HEK293 (cell line): ENCODE measurements around the gene LAMA1.

Experiments used
- EGR2 ChIP-seq: fragments of 450-650 bp; formaldehyde crosslinking; IDR thresholded peaks from 2 replicates; pipeline ENCODE4 v1.5.1; 2016; ENCODE audit warnings: low read depth, missing biosample characterization, missing genetic modification characterization
- HOXD13 ChIP-seq: sonication (generic); formaldehyde crosslinking; IDR thresholded peaks from 2 replicates; pipeline ENCODE4 v1.8.0; 2022; ENCODE audit warnings: missing genetic modification reagents, borderline replicate concordance
- KLF10 ChIP-seq: fragments of 450-650 bp; IDR thresholded peaks from 2 replicates; pipeline ENCODE4 v1.5.1; 2018; ENCODE audit warnings: missing biosample characterization, mild to moderate bottlenecking, missing genetic modification characterization
- PRDM2 ChIP-seq: fragments of 450-650 bp; formaldehyde crosslinking; IDR thresholded peaks from 2 replicates; pipeline ENCODE4 v1.5.1; 2016; ENCODE audit warnings: missing biosample characterization, missing genetic modification characterization, borderline replicate concordance
- ZFP37 ChIP-seq: fragments of 450-650 bp; formaldehyde crosslinking; IDR thresholded peaks from 2 replicates; pipeline ENCODE4 v1.5.1; 2016; ENCODE audit warnings: missing biosample characterization, missing genetic modification characterization
- ZNF112 ChIP-seq: fragments of 450-650 bp; formaldehyde crosslinking; IDR thresholded peaks from 2 replicates; pipeline ENCODE4 v1.5.0; 2017; ENCODE audit warnings: missing biosample characterization, missing genetic modification characterization
- ZNF133 ChIP-seq: fragments of 450-650 bp; formaldehyde crosslinking; IDR thresholded peaks from 2 replicates; pipeline ENCODE4 v1.5.1; 2016; ENCODE audit warnings: missing biosample characterization, missing genetic modification characterization
- ZNF157 ChIP-seq: fragments of 450-650 bp; formaldehyde crosslinking; IDR thresholded peaks from 2 replicates; pipeline ENCODE4 v1.5.1; 2016; ENCODE audit warnings: missing biosample characterization, missing genetic modification characterization
- ZNF175 ChIP-seq: fragments of 450-650 bp; formaldehyde crosslinking; IDR thresholded peaks from 2 replicates; pipeline ENCODE4 v1.5.1; 2016; ENCODE audit warnings: missing biosample characterization, missing genetic modification characterization
- ZNF335 ChIP-seq: fragments of 450-650 bp; formaldehyde crosslinking; conservative IDR thresholded peaks from 2 replicates; pipeline ENCODE4 v1.5.1; 2016; ENCODE audit warnings: missing biosample characterization, missing genetic modification characterization
- ZNF391 ChIP-seq: fragments of 450-650 bp; formaldehyde crosslinking; IDR thresholded peaks from 2 replicates; pipeline ENCODE4 v1.5.1; 2016; ENCODE audit warnings: low read depth, missing biosample characterization, missing genetic modification characterization, borderline replicate concordance
- ZNF426 ChIP-seq: fragments of 450-650 bp; formaldehyde crosslinking; IDR thresholded peaks from 2 replicates; pipeline ENCODE4 v1.5.1; 2017; ENCODE audit warnings: missing biosample characterization, missing genetic modification characterization, mild to moderate bottlenecking, inconsistent platforms, moderate library complexity
- ZNF488 ChIP-seq: fragments of 450-650 bp; formaldehyde crosslinking; IDR thresholded peaks from 2 replicates; pipeline ENCODE4 v1.5.1; 2016; ENCODE audit warnings: missing biosample characterization, missing genetic modification characterization
- ZNF560 ChIP-seq: fragments of 450-650 bp; formaldehyde crosslinking; IDR thresholded peaks from 2 replicates; pipeline ENCODE4 v1.5.1; 2017; ENCODE audit warnings: missing biosample characterization, missing genetic modification characterization, borderline replicate concordance
- ZNF623 ChIP-seq: fragments of 450-650 bp; formaldehyde crosslinking; IDR thresholded peaks from 2 replicates; pipeline ENCODE4 v1.5.1; 2016; ENCODE audit warnings: missing biosample characterization, missing genetic modification characterization
- ZNF777 ChIP-seq: fragments of 450-650 bp; formaldehyde crosslinking; IDR thresholded peaks from 2 replicates; pipeline ENCODE4 v1.5.1; 2017; ENCODE audit warnings: missing biosample characterization, missing genetic modification characterization, borderline replicate concordance
- TF ChIP-seq, protein P1 (sequence below): fragments of 450-650 bp; formaldehyde crosslinking; IDR thresholded peaks from 2 replicates; pipeline ENCODE4; 2016; ENCODE audit warnings: missing biosample characterization, missing genetic modification characterization
- TF ChIP-seq, protein P2 (sequence below): fragments of 450-650 bp; formaldehyde crosslinking; IDR thresholded peaks from 2 replicates; pipeline ENCODE4 v1.5.1; 2017; ENCODE audit warnings: missing biosample characterization, missing genetic modification characterization
- TF ChIP-seq, protein P3 (sequence below): fragments of 450-650 bp; formaldehyde crosslinking; IDR thresholded peaks from 2 replicates; pipeline ENCODE4 v1.5.1; 2016; ENCODE audit warnings: missing biosample characterization, missing genetic modification characterization
- TF ChIP-seq, protein P4 (sequence below): fragments of 450-650 bp; formaldehyde crosslinking; IDR thresholded peaks from 2 replicates; pipeline ENCODE4 v1.5.1; 2016; ENCODE audit warnings: missing biosample characterization, missing genetic modification characterization
- TF ChIP-seq, protein P5 (sequence below): fragments of 450-650 bp; formaldehyde crosslinking; conservative IDR thresholded peaks from 2 replicates; pipeline ENCODE4 v1.5.1; 2016; ENCODE audit warnings: low read depth, missing biosample characterization, missing genetic modification characterization

Gene LAMA1

DNA sequence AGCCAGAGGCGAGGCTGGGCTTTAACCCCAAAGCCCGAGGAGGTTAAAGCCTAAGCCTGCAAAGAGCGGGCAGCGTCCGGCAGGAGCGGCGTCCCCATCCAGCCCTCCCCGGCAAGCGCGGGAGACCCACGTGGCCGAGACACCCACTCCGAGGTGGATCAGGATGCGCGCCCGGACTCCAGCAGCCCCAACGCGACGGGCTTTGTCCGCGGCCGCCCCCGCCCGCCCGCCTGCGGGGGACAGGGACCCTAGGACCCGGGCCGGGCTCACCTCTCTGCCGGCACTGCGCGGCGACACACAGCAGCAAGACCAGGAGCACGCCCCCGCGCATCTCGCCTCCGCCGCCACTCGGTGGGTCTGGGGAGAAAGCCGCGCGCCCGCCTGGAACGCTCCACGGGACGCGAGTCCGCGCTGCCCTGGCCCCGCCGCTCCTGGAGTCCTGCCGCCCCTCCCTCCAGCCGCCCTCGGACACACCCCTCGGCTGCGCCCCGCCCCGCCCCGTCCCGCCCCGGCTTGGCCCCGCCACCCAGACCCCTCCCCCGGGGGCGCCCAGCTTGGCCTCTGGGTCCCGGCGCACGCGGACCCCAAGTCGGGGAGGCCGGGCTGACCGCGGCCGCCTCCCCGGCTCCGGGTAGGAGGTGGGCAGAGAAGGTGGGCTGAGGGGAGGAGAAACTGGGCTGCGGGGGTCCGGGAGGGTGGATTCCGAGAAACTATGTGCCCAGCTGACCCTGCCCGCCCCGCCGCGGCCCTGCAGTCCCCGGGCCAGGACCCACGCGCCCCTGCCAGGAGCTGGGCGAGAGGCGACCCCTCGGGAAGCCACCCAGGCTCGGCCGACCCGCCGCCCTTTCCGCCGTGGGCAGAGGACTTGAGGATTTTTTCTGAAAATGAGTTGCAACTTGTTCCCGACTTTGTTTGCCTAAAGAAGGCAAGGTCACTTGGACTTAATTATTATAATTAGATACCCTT, at the start of gene LAMA1 (continued):
- TF ChIP-seq PRDM2 (tag by site-specific recombination), result no peak
- no peak for TF ChIP-seq ZNF133 (tag by site-specific recombination)
- TF ChIP-seq ZNF777 (tag by site-specific recombination), result peak; percentile 47; the same call in 1 of the 2 replicates
- TF ChIP-seq, protein P1, sequence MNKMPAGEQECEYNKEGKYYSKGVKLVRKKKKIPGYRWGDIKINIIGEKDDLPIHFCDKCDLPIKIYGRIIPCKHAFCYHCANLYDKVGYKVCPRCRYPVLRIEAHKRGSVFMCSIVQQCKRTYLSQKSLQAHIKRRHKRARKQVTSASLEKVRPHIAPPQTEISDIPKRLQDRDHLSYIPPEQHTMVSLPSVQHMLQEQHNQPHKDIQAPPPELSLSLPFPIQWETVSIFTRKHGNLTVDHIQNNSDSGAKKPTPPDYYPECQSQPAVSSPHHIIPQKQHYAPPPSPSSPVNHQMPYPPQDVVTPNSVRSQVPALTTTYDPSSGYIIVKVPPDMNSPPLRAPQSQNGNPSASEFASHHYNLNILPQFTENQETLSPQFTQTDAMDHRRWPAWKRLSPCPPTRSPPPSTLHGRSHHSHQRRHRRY (tag by site-specific recombination), result no peak
- no peak for TF ChIP-seq ZNF391
- TF ChIP-seq ZFP37, result 0 out of 2 replicates have a peak, but pooled peaks have one; percentile 21
- TF ChIP-seq, protein P2, sequence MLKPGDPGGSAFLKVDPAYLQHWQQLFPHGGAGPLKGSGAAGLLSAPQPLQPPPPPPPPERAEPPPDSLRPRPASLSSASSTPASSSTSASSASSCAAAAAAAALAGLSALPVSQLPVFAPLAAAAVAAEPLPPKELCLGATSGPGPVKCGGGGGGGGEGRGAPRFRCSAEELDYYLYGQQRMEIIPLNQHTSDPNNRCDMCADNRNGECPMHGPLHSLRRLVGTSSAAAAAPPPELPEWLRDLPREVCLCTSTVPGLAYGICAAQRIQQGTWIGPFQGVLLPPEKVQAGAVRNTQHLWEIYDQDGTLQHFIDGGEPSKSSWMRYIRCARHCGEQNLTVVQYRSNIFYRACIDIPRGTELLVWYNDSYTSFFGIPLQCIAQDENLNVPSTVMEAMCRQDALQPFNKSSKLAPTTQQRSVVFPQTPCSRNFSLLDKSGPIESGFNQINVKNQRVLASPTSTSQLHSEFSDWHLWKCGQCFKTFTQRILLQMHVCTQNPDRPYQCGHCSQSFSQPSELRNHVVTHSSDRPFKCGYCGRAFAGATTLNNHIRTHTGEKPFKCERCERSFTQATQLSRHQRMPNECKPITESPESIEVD, result no peak
- TF ChIP-seq, protein P3, sequence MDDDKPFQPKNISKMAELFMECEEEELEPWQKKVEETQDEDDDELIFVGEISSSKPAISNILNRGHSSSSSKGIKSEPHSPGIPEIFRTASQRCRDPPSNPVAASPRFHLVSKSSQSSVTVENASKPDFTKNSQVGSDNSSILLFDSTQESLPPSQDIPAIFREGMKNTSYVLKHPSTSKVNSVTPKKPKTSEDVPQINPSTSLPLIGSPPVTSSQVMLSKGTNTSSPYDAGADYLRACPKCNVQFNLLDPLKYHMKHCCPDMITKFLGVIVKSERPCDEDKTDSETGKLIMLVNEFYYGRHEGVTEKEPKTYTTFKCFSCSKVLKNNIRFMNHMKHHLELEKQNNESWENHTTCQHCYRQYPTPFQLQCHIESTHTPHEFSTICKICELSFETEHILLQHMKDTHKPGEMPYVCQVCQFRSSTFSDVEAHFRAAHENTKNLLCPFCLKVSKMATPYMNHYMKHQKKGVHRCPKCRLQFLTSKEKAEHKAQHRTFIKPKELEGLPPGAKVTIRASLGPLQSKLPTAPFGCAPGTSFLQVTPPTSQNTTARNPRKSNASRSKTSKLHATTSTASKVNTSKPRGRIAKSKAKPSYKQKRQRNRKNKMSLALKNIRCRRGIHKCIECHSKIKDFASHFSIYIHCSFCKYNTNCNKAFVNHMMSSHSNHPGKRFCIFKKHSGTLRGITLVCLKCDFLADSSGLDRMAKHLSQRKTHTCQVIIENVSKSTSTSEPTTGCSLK (tag by site-specific recombination), result no peak
- no peak for TF ChIP-seq ZNF488
- TF ChIP-seq, protein P4, sequence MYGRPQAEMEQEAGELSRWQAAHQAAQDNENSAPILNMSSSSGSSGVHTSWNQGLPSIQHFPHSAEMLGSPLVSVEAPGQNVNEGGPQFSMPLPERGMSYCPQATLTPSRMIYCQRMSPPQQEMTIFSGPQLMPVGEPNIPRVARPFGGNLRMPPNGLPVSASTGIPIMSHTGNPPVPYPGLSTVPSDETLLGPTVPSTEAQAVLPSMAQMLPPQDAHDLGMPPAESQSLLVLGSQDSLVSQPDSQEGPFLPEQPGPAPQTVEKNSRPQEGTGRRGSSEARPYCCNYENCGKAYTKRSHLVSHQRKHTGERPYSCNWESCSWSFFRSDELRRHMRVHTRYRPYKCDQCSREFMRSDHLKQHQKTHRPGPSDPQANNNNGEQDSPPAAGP (tag by site-specific recombination), result no peak
- no peak for TF ChIP-seq ZNF175
- TF ChIP-seq HOXD13, result no peak
- TF ChIP-seq ZNF335 (tag by site-specific recombination), result peak; percentile 93
- no peak for TF ChIP-seq ZNF623 (tag by site-specific recombination)
- TF ChIP-seq KLF10, result no peak
- peak; percentile 41; the same call in 1 of the 2 replicates for TF ChIP-seq EGR2 (tag by site-specific recombination)
- TF ChIP-seq, protein P5, sequence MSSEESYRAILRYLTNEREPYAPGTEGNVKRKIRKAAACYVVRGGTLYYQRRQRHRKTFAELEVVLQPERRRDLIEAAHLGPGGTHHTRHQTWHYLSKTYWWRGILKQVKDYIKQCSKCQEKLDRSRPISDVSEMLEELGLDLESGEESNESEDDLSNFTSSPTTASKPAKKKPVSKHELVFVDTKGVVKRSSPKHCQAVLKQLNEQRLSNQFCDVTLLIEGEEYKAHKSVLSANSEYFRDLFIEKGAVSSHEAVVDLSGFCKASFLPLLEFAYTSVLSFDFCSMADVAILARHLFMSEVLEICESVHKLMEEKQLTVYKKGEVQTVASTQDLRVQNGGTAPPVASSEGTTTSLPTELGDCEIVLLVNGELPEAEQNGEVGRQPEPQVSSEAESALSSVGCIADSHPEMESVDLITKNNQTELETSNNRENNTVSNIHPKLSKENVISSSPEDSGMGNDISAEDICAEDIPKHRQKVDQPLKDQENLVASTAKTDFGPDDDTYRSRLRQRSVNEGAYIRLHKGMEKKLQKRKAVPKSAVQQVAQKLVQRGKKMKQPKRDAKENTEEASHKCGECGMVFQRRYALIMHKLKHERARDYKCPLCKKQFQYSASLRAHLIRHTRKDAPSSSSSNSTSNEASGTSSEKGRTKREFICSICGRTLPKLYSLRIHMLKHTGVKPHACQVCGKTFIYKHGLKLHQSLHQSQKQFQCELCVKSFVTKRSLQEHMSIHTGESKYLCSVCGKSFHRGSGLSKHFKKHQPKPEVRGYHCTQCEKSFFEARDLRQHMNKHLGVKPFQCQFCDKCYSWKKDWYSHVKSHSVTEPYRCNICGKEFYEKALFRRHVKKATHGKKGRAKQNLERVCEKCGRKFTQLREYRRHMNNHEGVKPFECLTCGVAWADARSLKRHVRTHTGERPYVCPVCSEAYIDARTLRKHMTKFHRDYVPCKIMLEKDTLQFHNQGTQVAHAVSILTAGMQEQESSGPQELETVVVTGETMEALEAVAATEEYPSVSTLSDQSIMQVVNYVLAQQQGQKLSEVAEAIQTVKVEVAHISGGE (tag by site-specific recombination), result no peak
- no peak for TF ChIP-seq ZNF112 (tag by site-specific recombination)
- TF ChIP-seq ZNF157 (tag by site-specific recombination), result no peak
- TF ChIP-seq ZNF426, result no peak
- TF ChIP-seq ZNF560 (tag by site-specific recombination), result no peak
